ENCODE measurements around the gene CLEC7A. TPM values are rescaled to one million over a fixed set of nuclear protein-coding genes. Genes with fewer than 3 reads are reported as not detected.

Gene CLEC7A
- total RNA-seq, 2 donors from 2014 or later: 5.7 TPM; not detected in 1

DNA sequence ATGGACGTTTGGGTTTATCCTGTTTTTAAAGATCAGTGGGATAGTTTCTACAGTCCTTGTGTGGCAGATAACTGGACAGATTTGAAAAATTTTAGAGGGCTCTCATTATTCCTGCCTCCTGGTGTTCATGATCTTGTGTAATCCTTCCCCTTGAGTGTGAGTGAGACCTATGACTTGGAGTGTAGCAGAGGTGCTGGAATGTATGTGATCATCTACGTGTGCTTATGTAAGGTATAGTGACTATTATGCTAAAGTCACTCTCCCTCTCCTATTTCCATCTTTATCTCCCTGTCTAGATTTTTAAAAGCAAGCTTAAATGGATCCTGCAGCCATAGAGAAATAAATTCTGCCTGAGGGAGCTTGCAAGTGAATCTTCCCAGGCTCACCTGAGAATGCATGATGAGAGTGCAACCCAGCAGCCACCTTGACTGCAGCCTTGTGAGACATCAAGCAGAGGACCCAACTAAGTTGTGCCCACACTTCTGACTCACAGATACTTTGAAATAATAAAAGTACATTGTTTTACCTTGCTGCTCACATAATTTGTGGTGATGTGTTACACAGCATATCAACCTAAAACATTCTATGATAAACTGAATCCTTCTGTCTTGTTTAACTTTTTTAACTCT is 45.1 kb upstream of the CLEC7A start:
- Histone ChIP-seq H3K4me3 (no peak overlapping the region), H3K36me3 (replicated peaks in 1 of 2; ENCODE audit: insufficient read depth in 1 of 2, low read depth in 2 of 2) (no peaks in the 10 kb centered on the region), H3K4me1 (no peaks in the 10 kb centered on the region), H3K27me3 (no peaks in the 10 kb centered on the region), H3K9me3 (no peaks in the 10 kb centered on the region), H3K27ac (no peak overlapping the region)
- intact Hi-C loops (cut with DNase I): no loop called here
- no peak for TF ChIP-seq POLR2A (IDR thresholded peaks at IDR 0.05)
- TF ChIP-seq, protein P1, sequence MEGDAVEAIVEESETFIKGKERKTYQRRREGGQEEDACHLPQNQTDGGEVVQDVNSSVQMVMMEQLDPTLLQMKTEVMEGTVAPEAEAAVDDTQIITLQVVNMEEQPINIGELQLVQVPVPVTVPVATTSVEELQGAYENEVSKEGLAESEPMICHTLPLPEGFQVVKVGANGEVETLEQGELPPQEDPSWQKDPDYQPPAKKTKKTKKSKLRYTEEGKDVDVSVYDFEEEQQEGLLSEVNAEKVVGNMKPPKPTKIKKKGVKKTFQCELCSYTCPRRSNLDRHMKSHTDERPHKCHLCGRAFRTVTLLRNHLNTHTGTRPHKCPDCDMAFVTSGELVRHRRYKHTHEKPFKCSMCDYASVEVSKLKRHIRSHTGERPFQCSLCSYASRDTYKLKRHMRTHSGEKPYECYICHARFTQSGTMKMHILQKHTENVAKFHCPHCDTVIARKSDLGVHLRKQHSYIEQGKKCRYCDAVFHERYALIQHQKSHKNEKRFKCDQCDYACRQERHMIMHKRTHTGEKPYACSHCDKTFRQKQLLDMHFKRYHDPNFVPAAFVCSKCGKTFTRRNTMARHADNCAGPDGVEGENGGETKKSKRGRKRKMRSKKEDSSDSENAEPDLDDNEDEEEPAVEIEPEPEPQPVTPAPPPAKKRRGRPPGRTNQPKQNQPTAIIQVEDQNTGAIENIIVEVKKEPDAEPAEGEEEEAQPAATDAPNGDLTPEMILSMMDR (IDR thresholded peaks at IDR 0.05): no peak
- ATAC-seq: no peak
- no peak for DNase-seq
- WGBS, 2 donors: 51 to 60% methylated on average over 2 of the region's 2 CpGs

DNA sequence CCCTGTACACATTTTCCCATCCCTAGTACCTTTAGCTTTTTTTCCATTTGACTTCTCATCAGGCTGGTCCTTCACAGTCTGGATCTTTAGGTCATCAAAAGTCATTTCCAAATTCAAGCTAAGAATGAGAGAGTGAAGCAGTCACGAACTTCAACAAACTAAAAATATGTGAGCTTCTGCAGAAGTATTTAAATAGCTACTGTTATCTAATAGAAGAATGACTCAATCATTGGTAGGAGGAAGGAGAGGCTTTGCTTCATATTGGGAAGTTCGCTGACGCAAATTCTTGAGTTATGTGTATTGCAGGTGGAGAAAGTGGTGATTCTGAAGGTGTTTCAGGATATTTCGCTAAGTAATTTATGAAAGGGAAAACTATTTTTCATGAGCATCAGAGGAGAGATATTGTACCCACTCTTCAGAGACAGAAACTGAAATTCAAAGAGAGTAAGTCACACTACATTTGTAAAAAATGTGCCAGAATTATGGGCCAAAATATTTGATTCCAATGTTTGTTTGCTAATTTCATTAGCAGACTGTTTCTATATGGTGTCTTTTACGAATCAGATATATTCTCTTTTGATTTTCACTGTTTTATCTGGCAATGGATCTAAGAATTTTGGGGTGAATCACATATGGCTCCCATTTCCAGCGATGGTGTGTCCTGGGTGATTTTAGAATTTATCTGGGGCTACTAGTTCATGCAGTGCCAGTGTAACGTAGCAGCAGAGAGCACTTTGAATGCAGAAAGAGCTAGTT is 42.2 kb upstream of the CLEC7A start, which contains the start of gene OLR1:
Gene OLR1 (minus strand): TSS at position 160 of the 756 bp plus-strand sequence. CDS start 55 bp downstream, at position 105.
- 61 to 77% methylated on average over 7 of the region's 7 CpGs for WGBS, 2 donors
- intact Hi-C loops (cut with DNase I): no loop called here

DNA sequence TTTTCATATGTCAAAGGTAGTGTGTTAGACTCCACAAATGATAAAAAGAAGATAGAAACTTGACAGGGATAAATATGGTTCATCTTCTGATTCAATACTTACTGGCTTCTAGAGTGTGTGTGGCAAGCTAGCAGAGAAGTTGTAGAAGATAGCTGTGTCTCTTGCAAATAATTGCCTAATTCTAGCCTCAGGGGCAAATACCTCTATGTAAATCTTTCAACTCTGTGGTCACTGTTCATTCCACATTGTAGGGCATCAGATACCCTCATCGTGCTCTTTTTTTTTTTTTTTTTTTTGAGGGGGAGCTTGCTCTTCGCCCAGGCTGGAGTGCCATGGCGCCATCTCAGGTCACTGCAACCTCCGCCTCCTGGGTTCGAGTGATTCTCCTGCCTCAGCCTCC is 40.2 kb upstream of the CLEC7A start:
- Histone ChIP-seq H3K36me3 (replicated peaks in 1 of 2; ENCODE audit: insufficient read depth in 1 of 2, low read depth in 2 of 2) (no peaks in the 10 kb centered on the region), H3K4me1 (no peaks in the 10 kb centered on the region), H3K4me3 (no peak overlapping the region), H3K9me3 (no peaks in the 10 kb centered on the region), H3K27ac (no peak overlapping the region), H3K27me3 (no peaks in the 10 kb centered on the region)
- no peak for ATAC-seq
- no peak for TF ChIP-seq POLR2A (IDR thresholded peaks at IDR 0.05)
- TF ChIP-seq, protein P1 (IDR thresholded peaks at IDR 0.05): no peak
- intact Hi-C loops (cut with DNase I): no loop called here
- 67 to 87% methylated on average over 4 to 5 of the region's 5 CpGs for WGBS, 2 donors
- no peak for DNase-seq

More for the DNA sequence above, 42.2 kb upstream of the CLEC7A start, which contains the start of gene OLR1:
- Histone ChIP-seq H3K27me3 (no peaks in the 10 kb centered on the region), H3K9me3 (no peaks in the 10 kb centered on the region), H3K27ac (no peak within 1 kb of the TSS), H3K4me1 (no peaks in the 10 kb centered on the region), H3K36me3 (replicated peaks in 1 of 2; ENCODE audit: insufficient read depth in 1 of 2, low read depth in 2 of 2) (no peaks in the 10 kb centered on the region), H3K4me3 (no peak within 1 kb of the TSS)
- DNase-seq (no peak), ATAC-seq (no peak)
- peak in 1 of 3 donors; percentile 53 for TF ChIP-seq POLR2A (IDR thresholded peaks at IDR 0.05)
- TF ChIP-seq, protein P1 (IDR thresholded peaks at IDR 0.05): no peak

DNA sequence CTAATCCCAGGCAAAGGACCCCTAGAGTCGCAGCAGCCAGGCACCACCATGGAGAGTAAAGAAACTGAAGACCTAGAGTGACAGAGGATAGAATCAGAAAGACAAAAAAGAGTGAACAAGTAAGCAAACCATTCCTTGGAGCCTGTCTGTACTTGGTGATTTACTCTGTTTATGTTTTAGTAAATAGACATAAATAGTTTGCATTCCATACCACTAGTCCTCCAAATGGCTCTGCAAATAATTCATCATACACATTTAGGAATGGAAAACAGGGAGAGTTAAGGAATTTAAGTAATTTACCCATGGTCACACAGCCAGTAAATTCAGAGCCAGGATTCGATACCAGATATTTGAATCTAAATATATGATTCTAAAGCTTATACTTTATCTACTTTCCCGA is 39.1 kb upstream of the CLEC7A start:
- no peaks in the 10 kb centered on the region for H3K36me3 ChIP-seq (replicated peaks in 1 of 2; ENCODE audit: insufficient read depth in 1 of 2, low read depth in 2 of 2)
- no peaks in the 10 kb centered on the region for H3K4me1 ChIP-seq
- H3K9me3 ChIP-seq: no peaks in the 10 kb centered on the region
- H3K27me3 ChIP-seq: no peaks in the 10 kb centered on the region
- H3K4me3 ChIP-seq: no peak overlapping the region
- intact Hi-C loops (cut with DNase I): no loop called here
- 56 to 66% methylated on average over 3 of the region's 3 CpGs for WGBS, 2 donors
- DNase-seq (no peak), ATAC-seq (no peak)
- no peak for TF ChIP-seq POLR2A (IDR thresholded peaks at IDR 0.05)
- TF ChIP-seq, protein P1 (IDR thresholded peaks at IDR 0.05): no peak
- no peak overlapping the region for H3K27ac ChIP-seq
